Sigmoid colon (tissue), 7 donors: ENCODE data around the gene VSTM4. TPM values are rescaled to one million over a fixed set of nuclear protein-coding genes. Genes with fewer than 3 reads are reported as not detected.

Experiments used
- DNase-seq: peaks from one replicate; pipeline ENCODE4 v3.0.0-alpha.2; 2019
- H3K27ac ChIP-seq, 4 donors: fragments of 200-600 bp; sonication (generic); one replicate each; pipeline ENCODE4 v1.5.1; 2016 to 2019; ENCODE audit warnings: mild to moderate bottlenecking in 1 of 4
- H3K27me3 ChIP-seq, 3 donors: fragments of 200-600 bp; sonication (generic); one replicate each; pipeline ENCODE4 v1.5.1; 2019; ENCODE audit warnings: mild to moderate bottlenecking in 1 of 3
- H3K36me3 ChIP-seq, 4 donors: fragments of 200-600 bp; sonication (generic); one replicate each; pipeline ENCODE4 v1.5.1; 2016 to 2019
- H3K4me1 ChIP-seq, 4 donors: fragments of 200-600 bp; sonication (generic); one replicate each; pipeline ENCODE4 v1.5.1; 2017 to 2019
- H3K4me3 ChIP-seq, 4 donors: fragments of 200-600 bp; sonication (generic); one replicate each; pipeline ENCODE4 v1.5.1; 2017 to 2019; ENCODE audit warnings: mild to moderate bottlenecking in 2 of 4, moderate library complexity in 1 of 4
- H3K9me3 ChIP-seq, 4 donors: fragments of 200-600 bp in 3 of 4; sonication (generic) in 3 of 4; one replicate each; pipeline versions ENCODE4 v1.5.1 to v1.6.1; 2013 to 2019
- CTCF ChIP-seq, 4 experiments: fragments of 450-650 bp in 3 of 4; fragments of 200-600 bp in 1 of 4; IDR thresholded peaks; one replicate each; pipeline ENCODE4 v1.5.1; 2016 to 2019; ENCODE audit warnings: antibody characterized with exemption in 4 of 4, mild to moderate bottlenecking in 3 of 4, moderate library complexity in 2 of 4
- EP300 ChIP-seq, 4 donors: sonication (generic); formaldehyde crosslinking; IDR thresholded peaks; one replicate each; pipeline ENCODE4 v1.6.1; 2017; ENCODE audit warnings: antibody characterized with exemption in 4 of 4
- POLR2A ChIP-seq, 2 donors: fragments of 450-650 bp; IDR thresholded peaks; one replicate each; pipeline ENCODE4 v1.6.1; 2016; ENCODE audit warnings: antibody characterized with exemption in 2 of 2, mild to moderate bottlenecking in 2 of 2, moderate library complexity in 2 of 2
- POLR2AphosphoS5 ChIP-seq, 4 donors: sonication (generic); formaldehyde crosslinking; IDR thresholded peaks; one replicate each; pipeline ENCODE4 v1.6.1; 2017; ENCODE audit warnings: antibody characterized with exemption in 4 of 4
- WGBS, 2 donors: extraction: QIAGEN DNeasy Blood & Tissue Kit; methylation state at CpG; one replicate each; pipeline ENCODE4 v1.1.7; 2013; 5-methylcytosine and 5-hydroxymethylcytosine counted together
- intact Hi-C: fragments of 100-400 bp; cut with DNase I; formaldehyde crosslinking; loops from one replicate; pipeline ENCODE4 v1.15.1; 2023
- polyA plus RNA-seq, 3 donors: library from polyadenylated mRNA; stranded (reverse); fragments of 200-250 nt; gene quantifications; one replicate each; pipeline ENCODE4 v1.2.3, GENCODE V29; 2013
- total RNA-seq, 4 donors: library from RNA; depleted of rRNA; stranded (reverse); fragments of >200 nt; gene quantifications; one replicate each; pipeline ENCODE4 v1.1.0, GENCODE V29; 2016
- donor health status: healthy with polysubstance abuse.
- donor health status: Bipolar disorder and iron deficiency.
- donor health status: healthy.

The VSTM4 gene
- total and polyA plus RNA-seq, 7 donors: 0.23 to 13.3 (median 9.5) TPM

GRCh38 chr10:49053053-49053997 is 62.0 kb downstream of the VSTM4 start:
- DNase-seq: no peak
- intact Hi-C loops: no loop called here
- Histone ChIP-seq H3K36me3 (no peaks in the 10 kb centered on the region), H3K27ac (no peak overlapping the region), H3K9me3 (no peaks in the 10 kb centered on the region), H3K4me3 (no peak overlapping the region), H3K27me3 (no peaks in the 10 kb centered on the region), H3K4me1 (peaks cover 0 to 4% (median 0%) of the 10 kb centered on the region in 4 donors)
- WGBS, 2 donors: 65 to 78% methylated on average over 11 of the region's 11 CpGs
- no peak for TF ChIP-seq EP300 (IDR thresholded peaks at IDR 0.05)

DNA sequence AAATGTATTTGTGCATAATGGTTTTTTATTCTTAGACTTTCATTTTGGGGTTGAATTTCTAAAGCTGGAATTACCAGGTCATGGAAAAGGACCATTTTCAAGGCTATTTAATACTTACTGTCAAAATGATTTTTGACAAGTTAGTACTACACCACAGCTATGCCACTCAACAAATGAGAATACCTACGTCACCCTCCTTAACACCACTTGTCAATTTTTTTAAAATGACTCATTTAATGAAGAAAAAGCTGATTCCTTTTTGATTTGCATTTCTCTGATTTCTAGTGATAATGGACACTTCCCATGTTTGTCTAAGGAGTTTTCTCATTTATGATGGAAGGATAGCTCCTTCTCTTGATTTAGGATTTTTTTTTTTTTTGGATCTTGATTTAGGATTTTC is 63.3 kb downstream of the VSTM4 start:
- DNase-seq: no peak
- WGBS, 2 donors: 74 to 81% methylated on average over 1 of the region's 1 CpG
- Histone ChIP-seq H3K27me3 (no peaks in the 10 kb centered on the region), H3K27ac (no peak overlapping the region), H3K4me1 (peaks cover 0 to 4% (median 0%) of the 10 kb centered on the region in 4 donors), H3K36me3 (no peaks in the 10 kb centered on the region), H3K4me3 (no peak overlapping the region), H3K9me3 (no peaks in the 10 kb centered on the region)
- intact Hi-C loops: no loop called here
- TF ChIP-seq POLR2A (IDR thresholded peaks at IDR 0.05) (no peak), EP300 (IDR thresholded peaks at IDR 0.05) (no peak), POLR2AphosphoS5 (IDR thresholded peaks at IDR 0.05) (no peak)

- TF ChIP-seq POLR2A (IDR thresholded peaks at IDR 0.05): no peak
- TF ChIP-seq CTCF (IDR thresholded peaks at IDR 0.05): no peak
- TF ChIP-seq EP300 (IDR thresholded peaks at IDR 0.05): no peak
- TF ChIP-seq POLR2AphosphoS5 (IDR thresholded peaks at IDR 0.05): no peak
- intact Hi-C loops: no loop called here
- H3K9me3 ChIP-seq: no peaks in the 10 kb centered on the region
- peaks cover 0 to 6% (median 0%) of the 10 kb centered on the region in 4 donors for H3K36me3 ChIP-seq
- no peak for DNase-seq
- H3K27ac ChIP-seq: no peak overlapping the region
- H3K4me1 ChIP-seq: peaks cover 0 to 4% (median 0%) of the 10 kb centered on the region in 4 donors
- H3K4me3 ChIP-seq: no peak overlapping the region
- H3K27me3 ChIP-seq: no peaks in the 10 kb centered on the region
- 73 to 75% methylated on average over 3 of the region's 3 CpGs for WGBS, 2 donors
These were observed 64.4 kb downstream of the VSTM4 start for GRCh38 chr10:49050906-49051305.

DNA sequence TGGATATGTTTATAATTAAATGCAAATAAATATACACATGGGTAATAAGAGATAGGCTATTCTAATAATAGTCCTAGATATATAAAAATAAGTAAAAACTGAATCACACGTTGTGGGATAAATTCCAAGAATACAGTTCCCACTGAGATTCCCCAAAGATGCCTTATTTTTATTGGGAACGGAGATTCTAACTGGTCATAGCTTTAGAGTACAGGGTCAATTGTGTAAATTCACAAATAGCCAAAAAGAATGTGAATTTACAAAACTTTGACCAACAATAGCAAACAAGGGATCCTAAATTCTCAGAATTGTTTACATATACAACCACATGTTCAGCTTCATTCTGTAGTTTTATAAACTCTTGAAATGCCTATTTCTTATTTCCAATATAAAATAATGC is 65.0 kb downstream of the VSTM4 start:
- Histone ChIP-seq H3K4me1 (peaks cover 0 to 4% (median 0%) of the 10 kb centered on the region in 4 donors), H3K9me3 (no peaks in the 10 kb centered on the region), H3K27ac (no peak overlapping the region), H3K36me3 (peaks cover 0 to 6% (median 0%) of the 10 kb centered on the region in 4 donors), H3K27me3 (no peaks in the 10 kb centered on the region), H3K4me3 (no peak overlapping the region)
- intact Hi-C loops: no loop called here
- TF ChIP-seq POLR2A (IDR thresholded peaks at IDR 0.05) (no peak), EP300 (IDR thresholded peaks at IDR 0.05) (no peak), CTCF (IDR thresholded peaks at IDR 0.05) (no peak), POLR2AphosphoS5 (IDR thresholded peaks at IDR 0.05) (no peak)
- 74 to 75% methylated on average over 2 of the region's 2 CpGs for WGBS, 2 donors
- DNase-seq: no peak

DNA sequence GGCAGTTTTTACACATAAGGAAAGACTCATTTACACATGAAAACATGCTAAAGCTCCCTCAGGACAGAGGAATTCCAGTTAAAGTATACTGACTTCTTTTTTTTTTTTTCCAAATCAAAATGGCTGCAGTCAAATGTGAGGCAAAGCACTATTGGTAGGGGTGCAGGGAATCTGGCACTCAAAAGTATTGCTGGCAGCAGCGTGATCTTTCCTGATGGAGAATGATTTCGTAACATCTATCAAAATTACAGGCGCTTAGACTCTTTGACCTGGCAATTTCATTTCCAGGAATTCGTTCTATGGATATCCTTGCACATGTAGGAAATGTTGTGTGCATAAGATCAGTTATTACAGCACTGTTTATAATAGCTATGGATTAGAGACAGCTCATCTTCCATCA is 65.7 kb downstream of the VSTM4 start:
- 61 to 81% methylated on average over 4 of the region's 4 CpGs for WGBS, 2 donors
- no peak overlapping the region for H3K27ac ChIP-seq
- intact Hi-C loops: no loop called here
- peaks cover 0 to 6% (median 0%) of the 10 kb centered on the region in 4 donors for H3K36me3 ChIP-seq
- no peaks in the 10 kb centered on the region for H3K27me3 ChIP-seq
- peaks cover 0 to 4% (median 0%) of the 10 kb centered on the region in 4 donors for H3K4me1 ChIP-seq
- no peak overlapping the region for H3K4me3 ChIP-seq
- no peak for DNase-seq
- TF ChIP-seq EP300 (IDR thresholded peaks at IDR 0.05) (no peak), CTCF (IDR thresholded peaks at IDR 0.05) (no peak), POLR2A (IDR thresholded peaks at IDR 0.05) (no peak), POLR2AphosphoS5 (IDR thresholded peaks at IDR 0.05) (no peak)
- H3K9me3 ChIP-seq: no peaks in the 10 kb centered on the region
